ENCODE measurements around the gene PGAM5.

The PGAM5 gene

GRCh38 chr12:132729541-132730320 lies 19.1 kb downstream of the PGAM5 start:
- no peak for TF ChIP-seq EZH2phosphoT487 (IDR thresholded peaks at IDR 0.05; ENCODE audit: borderline replicate concordance, low read length)
- H3K27me3 ChIP-seq (ENCODE audit: control insufficient read depth, low read length), result no peaks in the 10 kb centered on the region
- no peaks in the 10 kb centered on the region for H3K4me1 ChIP-seq (ENCODE audit: control insufficient read depth, low read length)
- no peak overlapping the region for H3K27ac ChIP-seq (ENCODE audit: low read depth, low read length)
- H3K4me3 ChIP-seq (ENCODE audit: low read length), result no peak overlapping the region
- peaks cover 93% of the 10 kb centered on the region for H3K36me3 ChIP-seq (ENCODE audit: control insufficient read depth, low read length)
- H4K20me1 ChIP-seq (ENCODE audit: control insufficient read depth, insufficient read depth, low read depth, low read length), result no peaks in the 10 kb centered on the region; the same call in 1 of the 2 replicates
- H3K9me2 ChIP-seq (replicated peaks; ENCODE audit: control insufficient read depth, low read length), result no peaks in the 10 kb centered on the region
- no peaks in the 10 kb centered on the region for H3K9me3 ChIP-seq (ENCODE audit: control insufficient read depth, insufficient read depth, low read length)
- peaks cover 16% of the 10 kb centered on the region for H3K79me2 ChIP-seq (ENCODE audit: control insufficient read depth, low read length)
- H3F3A ChIP-seq (ENCODE audit: control insufficient read depth, insufficient read depth), result peaks cover 18% of the 10 kb centered on the region
- H3K4me2 ChIP-seq (ENCODE audit: low read length), result no peak overlapping the region

- H3K4me1 ChIP-seq (ENCODE audit: control insufficient read depth, low read length), result no peaks in the 10 kb centered on the region
- H3K9me3 ChIP-seq (ENCODE audit: control insufficient read depth, insufficient read depth, low read length), result no peaks in the 10 kb centered on the region
- H3K4me3 ChIP-seq (ENCODE audit: low read length), result no peak overlapping the region
- peaks cover 93% of the 10 kb centered on the region for H3K36me3 ChIP-seq (ENCODE audit: control insufficient read depth, low read length)
- no peak for TF ChIP-seq EZH2phosphoT487 (IDR thresholded peaks at IDR 0.05; ENCODE audit: borderline replicate concordance, low read length)
- no peak for TF ChIP-seq CTCF (IDR thresholded peaks at IDR 0.05; ENCODE audit: low read depth, low read length, poor library complexity, severe bottlenecking)
- H3F3A ChIP-seq (ENCODE audit: control insufficient read depth, insufficient read depth), result peaks cover 18% of the 10 kb centered on the region
- no peak overlapping the region for H3K27ac ChIP-seq (ENCODE audit: low read depth, low read length)
- no peak overlapping the region for H3K4me2 ChIP-seq (ENCODE audit: low read length)
- H3K27me3 ChIP-seq (ENCODE audit: control insufficient read depth, low read length), result no peaks in the 10 kb centered on the region
- H3K79me2 ChIP-seq (ENCODE audit: control insufficient read depth, low read length), result peaks cover 17% of the 10 kb centered on the region
- no peaks in the 10 kb centered on the region for H3K9me2 ChIP-seq (replicated peaks; ENCODE audit: control insufficient read depth, low read length)
- no peaks in the 10 kb centered on the region; the same call in 1 of the 2 replicates for H4K20me1 ChIP-seq (ENCODE audit: control insufficient read depth, insufficient read depth, low read depth, low read length)
Measured at GRCh38 chr12:132730353-132730752, 19.7 kb downstream of the PGAM5 start.

GRCh38 chr12:132731574-132731973 lies 20.9 kb downstream of the PGAM5 start:
- peaks cover 10% of the 10 kb centered on the region for H3F3A ChIP-seq (ENCODE audit: control insufficient read depth, insufficient read depth)
- H3K9me3 ChIP-seq (ENCODE audit: control insufficient read depth, insufficient read depth, low read length), result no peaks in the 10 kb centered on the region
- TF ChIP-seq EZH2phosphoT487 (IDR thresholded peaks at IDR 0.05; ENCODE audit: borderline replicate concordance, low read length), result no peak
- TF ChIP-seq CTCF (IDR thresholded peaks at IDR 0.05; ENCODE audit: low read depth, low read length, poor library complexity, severe bottlenecking), result no peak
- peaks cover 93% of the 10 kb centered on the region for H3K36me3 ChIP-seq (ENCODE audit: control insufficient read depth, low read length)
- no peaks in the 10 kb centered on the region; the same call in 1 of the 2 replicates for H4K20me1 ChIP-seq (ENCODE audit: control insufficient read depth, insufficient read depth, low read depth, low read length)
- no peak overlapping the region for H3K4me2 ChIP-seq (ENCODE audit: low read length)
- H3K4me1 ChIP-seq (ENCODE audit: control insufficient read depth, low read length), result no peaks in the 10 kb centered on the region
- no peaks in the 10 kb centered on the region for H3K9me2 ChIP-seq (replicated peaks; ENCODE audit: control insufficient read depth, low read length)
- H3K79me2 ChIP-seq (ENCODE audit: control insufficient read depth, low read length), result peaks cover 17% of the 10 kb centered on the region
- no peaks in the 10 kb centered on the region for H3K27me3 ChIP-seq (ENCODE audit: control insufficient read depth, low read length)
- H3K27ac ChIP-seq (ENCODE audit: low read depth, low read length), result no peak overlapping the region
- H3K4me3 ChIP-seq (ENCODE audit: low read length), result no peak overlapping the region

- no peak overlapping the region for H3K4me2 ChIP-seq (ENCODE audit: low read length)
- peaks cover 33% of the 10 kb centered on the region for H3K79me2 ChIP-seq (ENCODE audit: control insufficient read depth, low read length)
- 0 out of 2 replicates have a peak, but pooled peaks cover 2% of the 10 kb centered on the region for H3F3A ChIP-seq (ENCODE audit: control insufficient read depth, insufficient read depth)
- no peaks in the 10 kb centered on the region for H3K9me3 ChIP-seq (ENCODE audit: control insufficient read depth, insufficient read depth, low read length)
- no peaks in the 10 kb centered on the region for H3K9me2 ChIP-seq (replicated peaks; ENCODE audit: control insufficient read depth, low read length)
- H3K4me3 ChIP-seq (ENCODE audit: low read length), result no peak overlapping the region
- no peaks in the 10 kb centered on the region; the same call in 1 of the 2 replicates for H4K20me1 ChIP-seq (ENCODE audit: control insufficient read depth, insufficient read depth, low read depth, low read length)
- H3K27ac ChIP-seq (ENCODE audit: low read depth, low read length), result no peak overlapping the region
- no peaks in the 10 kb centered on the region for H3K4me1 ChIP-seq (ENCODE audit: control insufficient read depth, low read length)
- TF ChIP-seq CTCF (IDR thresholded peaks at IDR 0.05; ENCODE audit: low read depth, low read length, poor library complexity, severe bottlenecking) (no peak), EZH2phosphoT487 (IDR thresholded peaks at IDR 0.05; ENCODE audit: borderline replicate concordance, low read length) (no peak)
- no peaks in the 10 kb centered on the region for H3K27me3 ChIP-seq (ENCODE audit: control insufficient read depth, low read length)
- H3K36me3 ChIP-seq (ENCODE audit: control insufficient read depth, low read length), result peaks cover 89% of the 10 kb centered on the region
Measured at GRCh38 chr12:132734206-132734605, 23.6 kb downstream of the PGAM5 start.

Measured in DOHH2 (cell line).